ENCODE measurements around the gene AHSG.

AHSG gene

DNA sequence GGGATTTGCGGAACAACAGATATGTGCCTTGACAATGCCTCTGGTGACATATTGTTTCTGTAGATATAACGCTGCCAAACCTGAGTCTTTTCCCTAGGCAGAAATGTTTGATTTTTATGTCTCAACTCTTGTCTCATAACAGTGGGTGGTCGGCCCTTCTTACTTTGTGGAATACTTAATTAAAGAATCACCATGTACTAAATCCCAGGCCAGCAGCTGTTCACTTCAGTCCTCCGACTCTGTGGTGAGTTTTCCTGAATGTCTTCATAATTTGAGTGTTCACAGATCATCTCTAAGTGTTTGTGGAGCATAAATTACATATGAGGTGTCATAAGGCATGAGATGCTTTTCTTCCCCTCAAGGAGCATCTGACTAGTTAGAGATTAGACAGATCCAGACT is 33.2 kb downstream of the AHSG start:
- DNase-seq, result no peak

DNA sequence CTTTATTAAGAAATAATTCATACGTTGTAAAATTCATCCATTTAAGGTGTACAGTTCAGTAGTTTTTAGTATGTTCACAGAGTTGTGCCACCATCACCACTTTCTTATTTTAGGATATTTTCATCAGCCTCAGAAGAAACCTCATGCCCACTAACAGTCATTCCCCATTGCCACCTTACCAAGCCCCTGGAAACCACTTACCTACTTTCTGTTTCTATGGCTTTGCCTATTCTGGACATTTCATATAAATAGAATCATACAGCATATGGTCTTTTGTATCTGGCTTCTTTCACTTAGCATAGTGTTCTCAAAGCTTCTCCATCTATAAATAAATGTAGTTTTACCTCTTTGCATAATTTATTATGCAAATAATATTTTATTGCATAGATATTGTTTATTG is 34.0 kb downstream of the AHSG start:
- DNase-seq, result no peak

DNA sequence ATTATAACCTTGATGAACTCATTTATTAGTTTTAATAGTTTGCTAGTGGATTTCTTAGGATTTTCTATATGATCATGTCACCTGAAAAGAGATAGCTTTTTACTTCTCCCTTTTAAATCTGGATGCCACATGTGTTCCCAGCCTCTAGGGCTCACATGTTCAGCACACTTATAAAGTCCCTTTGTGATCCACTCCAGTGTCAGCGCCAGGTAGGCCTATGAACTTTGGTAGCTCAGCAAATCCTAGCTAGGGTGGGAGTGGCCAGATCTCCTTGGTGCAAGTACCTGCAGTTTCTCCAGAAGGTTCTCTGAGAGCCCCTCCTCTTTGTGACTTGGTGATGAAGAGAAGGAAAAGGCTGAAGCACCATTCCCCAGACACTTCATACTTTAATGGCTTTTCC is 36.0 kb downstream of the AHSG start:
- no peak for DNase-seq

DNA sequence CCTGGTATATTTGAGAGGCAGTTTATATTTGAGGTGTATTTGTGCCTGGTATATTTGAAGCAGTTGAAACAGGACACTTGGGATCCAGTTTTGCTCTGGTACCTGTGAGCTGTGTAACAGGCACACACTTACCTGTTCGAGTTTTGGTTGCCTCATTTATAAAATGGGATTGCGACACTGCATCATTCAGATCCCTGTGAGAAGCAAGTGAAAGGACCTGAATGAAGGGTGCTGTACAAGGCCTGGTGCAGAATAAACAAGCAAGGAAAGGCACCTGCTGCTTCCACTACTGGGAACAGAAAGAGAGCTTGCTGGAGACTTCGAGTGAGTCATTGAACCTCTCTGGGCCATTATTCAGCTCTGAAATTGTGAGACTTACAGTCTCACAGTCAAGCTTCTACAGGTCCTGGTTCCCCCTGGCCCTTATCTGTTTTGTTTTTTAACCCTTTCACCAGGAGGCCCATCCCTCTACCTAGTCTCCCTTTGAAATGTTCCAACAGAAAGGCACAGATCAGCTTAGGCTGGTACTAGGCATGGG is 38.9 kb downstream of the AHSG start:
- DNase-seq, result no peak

DNA sequence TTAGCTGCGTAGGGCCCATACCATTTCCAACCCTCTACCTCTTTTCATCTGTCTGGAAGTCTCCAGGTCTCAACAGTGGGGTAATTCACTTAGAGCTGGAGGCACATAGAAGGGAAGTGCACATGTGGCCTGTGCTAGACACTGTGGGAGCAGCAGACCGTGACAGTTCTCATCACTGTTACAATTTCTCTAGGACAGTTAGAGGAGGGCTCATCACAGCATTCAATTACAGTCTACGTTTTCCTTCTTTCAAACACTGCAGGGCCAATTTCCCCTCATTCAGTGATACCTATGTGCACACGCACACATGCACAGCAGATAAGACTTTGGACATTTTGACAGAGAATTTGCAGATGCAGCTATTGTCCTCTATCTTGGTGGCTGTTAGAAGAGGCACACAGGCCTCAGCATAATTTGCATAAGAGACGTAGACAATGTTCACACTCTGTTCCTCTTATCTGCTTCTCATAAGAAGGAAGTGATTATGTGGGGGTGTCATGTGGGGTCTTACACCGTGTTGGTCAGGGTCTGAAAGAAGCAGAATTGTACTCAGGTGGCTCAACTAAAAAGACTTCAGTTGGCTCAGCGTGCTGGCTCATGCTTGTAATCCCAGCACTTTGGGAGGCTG is 40.3 kb downstream of the AHSG start:
- no peak for DNase-seq

DNA sequence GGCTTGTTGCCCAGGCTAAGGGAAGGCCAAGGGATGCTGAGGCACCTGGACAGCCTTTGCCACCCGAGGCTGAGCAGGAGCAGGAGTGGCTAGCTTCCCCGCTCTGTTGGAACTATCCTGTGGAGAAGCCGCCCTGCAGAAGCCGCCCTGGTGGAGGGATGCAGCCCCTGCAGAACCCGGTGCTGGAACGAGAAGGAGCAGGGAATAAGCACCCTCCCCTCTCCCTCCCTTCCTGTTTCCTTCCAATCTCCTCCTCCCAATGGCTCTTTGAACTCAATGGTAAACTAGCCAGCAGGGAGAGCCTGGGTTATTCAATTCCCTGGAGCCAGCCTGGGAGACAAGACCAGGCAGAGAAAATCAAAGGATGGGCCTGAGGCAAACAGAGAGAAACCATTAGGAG is 41.1 kb downstream of the AHSG start:
- DNase-seq, result no peak

DNA sequence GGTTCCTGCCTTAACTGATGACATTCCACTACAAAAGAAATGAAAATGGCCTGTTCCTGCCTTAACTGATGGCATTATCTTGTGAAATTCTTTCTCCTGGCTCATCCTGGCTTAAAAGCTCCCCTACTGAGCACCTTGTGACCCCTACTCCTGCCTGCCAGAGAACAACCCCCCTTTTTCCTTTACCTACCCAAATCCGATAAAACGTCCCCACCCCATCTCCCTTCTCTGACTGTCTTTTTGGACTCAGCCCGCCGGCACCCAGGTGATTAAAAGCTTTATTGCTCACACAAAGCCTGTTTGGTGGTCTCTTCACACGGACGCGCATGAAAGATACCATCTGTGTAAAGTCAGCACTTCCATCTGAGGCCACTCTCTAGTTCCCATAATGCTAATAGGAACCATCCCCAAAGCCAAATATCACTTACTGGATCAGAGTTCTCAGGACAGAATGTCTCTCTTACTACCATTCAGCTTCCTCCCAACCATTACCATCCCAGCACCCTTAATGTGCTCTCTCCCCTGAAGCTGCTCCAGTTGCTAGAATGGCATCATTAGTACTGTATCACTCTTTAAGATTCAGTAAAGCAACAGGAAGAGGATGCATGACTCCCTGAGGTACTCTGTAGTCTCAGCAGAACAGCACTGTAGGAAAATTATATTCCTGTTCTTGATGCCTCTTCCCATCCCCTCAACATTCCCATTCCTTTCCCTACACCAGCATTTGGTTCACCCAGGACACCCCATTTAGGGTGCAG is 50.7 kb downstream of the AHSG start:
- DNase-seq, result no peak

DNA sequence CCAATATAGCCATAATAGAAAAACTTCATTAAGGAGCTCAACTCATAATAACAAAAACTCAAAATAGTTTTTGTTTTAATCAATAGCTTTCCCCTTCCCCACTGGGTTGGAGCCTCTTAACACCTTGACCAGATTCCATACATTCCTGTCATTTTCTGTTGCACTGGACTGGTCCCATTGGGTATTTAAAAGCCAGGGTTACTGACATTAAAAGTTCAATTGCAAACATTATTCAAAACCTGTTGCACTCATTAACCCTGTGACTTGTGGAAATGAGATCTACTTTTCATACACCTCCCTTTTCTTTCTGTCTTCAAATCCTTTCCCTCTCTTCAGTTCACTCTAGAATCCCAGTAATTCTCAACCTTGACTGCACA is 51.2 kb downstream of the AHSG start:
- no peak for DNase-seq

DNA sequence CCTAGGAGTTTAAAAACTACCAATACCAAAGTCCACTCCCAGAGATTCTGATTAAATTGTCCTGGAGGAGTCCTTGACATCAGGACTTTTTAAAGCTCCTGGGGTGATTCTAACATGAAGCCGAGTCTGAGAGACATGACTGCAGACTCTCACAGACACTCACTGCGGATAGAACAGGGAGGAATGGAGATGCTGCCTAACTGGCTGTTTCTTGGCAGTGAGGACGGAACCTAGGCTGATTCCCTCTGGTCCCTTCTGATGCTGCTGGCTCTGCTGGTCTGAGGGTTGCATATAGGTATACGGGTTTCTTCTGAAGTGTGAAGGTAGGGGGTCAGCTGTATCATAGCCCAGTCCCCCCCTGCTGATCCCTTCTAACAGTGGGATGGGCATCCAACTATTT is 51.6 kb downstream of the AHSG start:
- no peak for DNase-seq

DNA sequence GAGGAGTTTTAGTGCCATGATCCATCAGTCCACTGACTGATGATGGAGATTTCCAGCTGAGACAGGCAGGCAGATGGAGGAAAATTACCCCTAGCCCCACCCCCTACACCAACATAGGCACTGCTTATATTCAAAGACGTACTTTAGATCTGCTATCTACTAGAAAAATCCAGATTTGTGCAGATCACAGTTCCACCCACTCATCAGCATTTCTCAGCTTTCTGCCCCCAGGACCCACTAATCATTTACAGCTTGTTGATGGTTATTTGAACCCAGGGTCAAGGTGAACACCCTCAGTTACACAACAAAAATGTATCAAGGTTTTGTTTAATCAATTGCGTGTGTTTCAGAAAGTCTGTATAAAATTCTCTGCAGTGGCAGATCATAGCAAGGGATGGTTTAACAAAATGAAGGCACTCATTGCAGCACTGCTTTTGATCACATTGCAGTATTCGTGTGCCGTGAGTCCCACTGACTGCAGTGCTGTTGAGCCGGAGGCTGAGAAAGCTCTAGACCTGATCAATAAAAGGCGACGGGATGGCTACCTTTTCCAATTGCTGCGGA is 52.8 kb downstream of the AHSG start, which contains the start of gene HRG:
TSS of gene HRG (plus strand) at position 390 of the 564 bp plus-strand sequence. CDS start at position 408, 18 bp downstream.
- DNase-seq, result no peak

DNA sequence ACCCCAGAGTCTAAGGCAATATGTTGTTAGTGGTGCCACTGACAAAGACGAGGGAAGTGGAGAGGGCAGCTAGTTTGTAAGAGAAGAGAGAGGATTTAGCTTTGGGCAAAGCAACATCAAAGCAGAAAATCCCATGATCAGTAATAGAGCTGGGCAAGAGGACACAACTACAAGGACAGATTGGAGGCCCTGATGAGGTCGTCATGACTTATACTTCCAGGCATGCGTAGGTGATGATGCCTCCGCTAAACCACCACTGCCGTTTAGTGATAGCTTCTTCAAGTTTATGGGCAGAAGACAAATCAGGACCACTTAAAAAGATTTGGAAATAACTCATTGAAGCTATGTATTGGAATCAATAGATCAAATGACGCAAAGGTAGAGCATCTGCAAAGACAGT is 55.6 kb downstream of the AHSG start:
- no peak for DNase-seq

DNA sequence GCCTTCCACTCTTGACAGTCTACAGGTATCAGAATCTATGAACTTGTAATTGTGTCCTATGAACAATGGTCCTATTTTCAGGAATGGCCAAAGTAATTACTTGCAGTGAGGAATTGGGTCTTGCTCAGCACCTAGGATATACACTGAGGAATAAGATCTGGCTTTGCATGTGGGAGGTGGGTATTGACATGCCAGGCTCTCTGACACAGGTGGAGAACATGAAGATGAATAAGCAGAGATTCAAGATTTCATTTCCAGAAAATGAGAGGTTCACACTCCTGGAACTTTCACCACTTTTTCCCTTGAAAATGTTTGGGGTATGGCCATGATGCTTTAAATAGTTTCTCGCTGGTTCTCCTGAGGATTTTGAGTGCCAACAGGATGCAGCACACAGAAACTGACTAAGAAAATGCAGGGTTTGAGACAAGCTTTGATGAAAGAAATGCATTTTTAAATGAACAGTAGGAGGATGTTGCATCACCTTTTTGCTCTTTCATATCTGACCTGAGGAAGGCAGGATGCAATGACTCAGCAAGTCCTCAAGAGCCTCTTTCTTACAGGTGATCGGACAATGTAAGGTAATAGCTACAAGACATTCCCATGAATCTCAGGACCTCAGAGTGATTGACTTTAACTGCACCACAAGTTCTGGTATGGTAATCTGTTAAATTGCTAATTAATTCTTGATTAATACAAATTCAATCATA is 56.7 kb downstream of the AHSG start:
- no peak for DNase-seq

DNA sequence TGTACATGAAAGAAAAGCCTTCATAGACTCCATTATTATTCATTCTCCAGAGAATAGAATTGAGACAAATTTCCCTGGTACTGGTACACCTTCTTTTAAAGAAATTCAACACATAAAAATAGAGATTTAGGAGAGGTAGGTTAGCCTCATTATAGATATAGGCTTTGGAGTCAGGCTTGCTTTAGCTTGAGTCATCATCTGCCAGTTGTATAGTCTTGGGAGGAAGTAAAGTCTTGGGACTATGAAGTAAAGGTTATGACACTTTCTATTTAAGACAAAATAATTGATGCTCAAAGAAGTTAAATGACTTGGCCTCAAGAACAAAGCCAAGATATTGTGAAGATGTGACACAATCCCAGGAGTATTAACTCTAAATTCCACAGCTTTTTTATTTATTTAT is 57.3 kb downstream of the AHSG start:
- no peak for DNase-seq
